Astrocyte of the cerebellum (primary cell): Measurements from ENCODE around the gene MRPS12.
A peak's percentile ranks its signal among the peaks of the same experiment; 100 is the strongest.

Experiments used
- DNase-seq: peaks from one replicate; pipeline ENCODE4 v3.0.0-alpha.2; 2011; ENCODE audit warnings: low read depth
- H3K4me3 ChIP-seq: 2 replicates; pipeline ENCODE4 v1.5.1; 2011; ENCODE audit warnings: mild to moderate bottlenecking, low read depth, low read length, moderate library complexity
- CTCF ChIP-seq: IDR thresholded peaks from 2 replicates; pipeline ENCODE4 v1.5.1; 2012; ENCODE audit warnings: low read length, low read depth, moderate library complexity, mild to moderate bottlenecking; ENCODE audit errors: missing control alignments
- in situ Hi-C: cut with HindIII; loops from 2 replicates; pipeline ENCODE4 v1.10.0; 2017; ENCODE audit warnings: low sequenced_read_pairs

Gene MRPS12

GRCh38 chr19:38922482-38922881 lies 8.3 kb upstream of the MRPS12 start:
- in situ Hi-C loops = no loop called here
- H3K4me3 ChIP-seq = no peak overlapping the region
- TF ChIP-seq CTCF = no peak
- DNase-seq = no peak

GRCh38 chr19:38924388-38924787 lies 6.4 kb upstream of the MRPS12 start:
- no peak overlapping the region for H3K4me3 ChIP-seq
- in situ Hi-C loops = no loop called here
- TF ChIP-seq CTCF = no peak
- no peak for DNase-seq

- no peak overlapping the region for H3K4me3 ChIP-seq
- no peak for DNase-seq
- TF ChIP-seq CTCF = no peak
- in situ Hi-C loops = no loop called here
Observed at GRCh38 chr19:38928391-38929001, 2.2 kb upstream of the MRPS12 start.

GRCh38 chr19:38929929-38930775 lies 592 bp upstream of the MRPS12 start, which contains the start of gene SARS2:
Gene SARS2 (minus strand): TSS chr19:38930763. CDS start chr19:38930736, 27 bp downstream.
- peak; percentile 100 for TF ChIP-seq CTCF
- H3K4me3 ChIP-seq = peak within 1 kb of the TSS; percentile 97
- DNase-seq = peak; percentile 86
- in situ Hi-C loops = no loop called here

GRCh38 chr19:38931521-38931793 lies 713 bp downstream of the MRPS12 start:
- TF ChIP-seq CTCF = no peak
- DNase-seq = no peak
- peak overlapping the region; percentile 97 for H3K4me3 ChIP-seq
- in situ Hi-C loops = no loop called here

GRCh38 chr19:38932425-38933179 lies 1.9 kb downstream of the MRPS12 start:
- DNase-seq = no peak
- in situ Hi-C loops = no loop called here
- TF ChIP-seq CTCF = peak; percentile 46
- no peak overlapping the region for H3K4me3 ChIP-seq
